Immature natural killer cell (primary cell): ENCODE measurements around the gene CDCA3. TPM values are rescaled to one million over a fixed set of nuclear protein-coding genes. Genes with fewer than 3 reads are reported as not detected.
"Not testable (repeated sequence)": the region's sequence is repeated elsewhere in the genome, so short reads cannot be mapped to it uniquely, and the experiment has no call there.

Experiments
- DNase-seq, 3 donors: peaks; one replicate each; pipeline ENCODE4 v3.0.0; 2022; ENCODE audit warnings: mixed read lengths in 1 of 3
- H3K27ac Mint-ChIP-seq, 6 donors: one replicate each; pipeline ENCODE4 v1.8.0; 2020; ENCODE audit warnings: mixed read lengths in 6 of 6, mild to moderate bottlenecking in 5 of 6, inconsistent platforms in 4 of 6, moderate library complexity in 3 of 6
- H3K27me3 Mint-ChIP-seq, 3 donors: one replicate each; pipeline ENCODE4 v1.8.0; 2020 to 2021; ENCODE audit warnings: low read depth in 3 of 3, mild to moderate bottlenecking in 3 of 3, mixed read lengths in 3 of 3, moderate library complexity in 3 of 3, inconsistent platforms in 1 of 3
- H3K36me3 Mint-ChIP-seq, 3 donors: one replicate each; pipeline ENCODE4 v1.8.0; 2020; ENCODE audit warnings: mixed read lengths in 3 of 3, inconsistent platforms in 2 of 3, mild to moderate bottlenecking in 2 of 3
- H3K4me1 Mint-ChIP-seq, 2 donors: one replicate each; pipeline ENCODE4 v1.8.0; 2020; ENCODE audit warnings: inconsistent platforms in 2 of 2, mild to moderate bottlenecking in 2 of 2, mixed read lengths in 2 of 2, moderate library complexity in 1 of 2
- H3K4me3 Mint-ChIP-seq, 5 donors: one replicate each; pipeline ENCODE4 v1.8.0; 2020; ENCODE audit warnings: mild to moderate bottlenecking in 5 of 5, mixed read lengths in 5 of 5, inconsistent platforms in 3 of 5, moderate library complexity in 3 of 5
- H3K9me3 Mint-ChIP-seq, 6 donors: one replicate each; pipeline ENCODE4 v1.8.0; 2020; ENCODE audit warnings: mild to moderate bottlenecking in 6 of 6, mixed read lengths in 6 of 6, inconsistent platforms in 4 of 6, moderate library complexity in 3 of 6
- polyA plus RNA-seq, 3 donors: library from polyadenylated mRNA; unstranded; fragments of 300-500 nt; fragmentation: Illumina TruSeq; gene quantifications; one replicate each; pipeline ENCODE4 v1.2.3, GENCODE V29; 2021

Gene CDCA3
- 1 to 10 TPM in 1 of 3 donors, under 1 TPM in 1, not detected in 1; 0.99 to 1.5 TPM for polyA plus RNA-seq

DNA sequence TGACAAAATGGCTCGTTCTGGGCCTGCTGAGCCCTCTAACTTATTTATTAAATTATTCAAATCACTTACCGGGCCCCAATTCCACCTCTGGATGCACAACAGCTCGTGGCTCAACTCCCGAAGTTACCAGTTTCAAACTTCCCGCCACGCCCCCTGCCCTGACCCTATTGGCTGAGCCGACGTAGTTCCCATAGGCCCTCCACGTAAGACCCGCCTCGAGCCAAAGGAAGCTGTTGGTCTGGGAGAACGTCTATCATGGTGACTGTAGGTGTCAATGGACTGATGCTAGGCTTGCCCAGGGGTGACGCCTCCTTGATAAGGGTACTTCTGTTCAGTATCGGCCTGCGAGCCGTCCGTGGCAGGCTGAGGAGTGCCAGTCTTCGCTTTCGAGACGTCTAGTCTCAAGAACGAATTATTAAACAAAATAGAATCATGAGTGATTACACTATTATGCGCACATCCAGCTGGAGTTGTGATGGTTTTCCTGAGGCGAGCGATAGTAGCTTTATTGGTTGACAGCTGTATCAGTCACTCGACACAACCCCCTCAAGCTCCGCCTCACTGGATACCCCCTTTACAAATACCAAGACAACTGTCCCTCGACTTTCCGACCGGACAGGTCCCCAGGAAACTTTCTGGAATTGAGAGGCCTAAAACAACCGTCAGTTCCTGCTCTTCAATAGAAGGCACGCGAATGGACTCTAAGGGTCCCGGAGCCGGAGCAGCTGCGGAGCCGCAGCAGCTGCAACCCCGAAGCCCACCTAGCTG, at the start of gene CDCA3:
Gene CDCA3 (minus strand): TSS at position 134 of the 768 bp plus-strand sequence. CDS start 334 bp downstream, outside the sequence.
- H3K27ac Mint-ChIP-seq = peak within 1 kb of the TSS; percentile 97 to 99 (median 98)
- H3K9me3 Mint-ChIP-seq = no peaks in the 10 kb centered on the region
- H3K4me3 Mint-ChIP-seq = peak within 1 kb of the TSS; percentile 92 to 100 (median 96)
- DNase-seq = peak; percentile 90 to 94 (median 92)
- H3K27me3 Mint-ChIP-seq = peaks cover 6 to 14% (median 10%) of the 10 kb centered on the region in 3 donors
- peaks cover 21 to 29% of the 10 kb centered on the region in 2 donors for H3K4me1 Mint-ChIP-seq
- H3K36me3 Mint-ChIP-seq = peaks cover 0 to 6% (median 4%) of the 10 kb centered on the region in 3 donors

DNA sequence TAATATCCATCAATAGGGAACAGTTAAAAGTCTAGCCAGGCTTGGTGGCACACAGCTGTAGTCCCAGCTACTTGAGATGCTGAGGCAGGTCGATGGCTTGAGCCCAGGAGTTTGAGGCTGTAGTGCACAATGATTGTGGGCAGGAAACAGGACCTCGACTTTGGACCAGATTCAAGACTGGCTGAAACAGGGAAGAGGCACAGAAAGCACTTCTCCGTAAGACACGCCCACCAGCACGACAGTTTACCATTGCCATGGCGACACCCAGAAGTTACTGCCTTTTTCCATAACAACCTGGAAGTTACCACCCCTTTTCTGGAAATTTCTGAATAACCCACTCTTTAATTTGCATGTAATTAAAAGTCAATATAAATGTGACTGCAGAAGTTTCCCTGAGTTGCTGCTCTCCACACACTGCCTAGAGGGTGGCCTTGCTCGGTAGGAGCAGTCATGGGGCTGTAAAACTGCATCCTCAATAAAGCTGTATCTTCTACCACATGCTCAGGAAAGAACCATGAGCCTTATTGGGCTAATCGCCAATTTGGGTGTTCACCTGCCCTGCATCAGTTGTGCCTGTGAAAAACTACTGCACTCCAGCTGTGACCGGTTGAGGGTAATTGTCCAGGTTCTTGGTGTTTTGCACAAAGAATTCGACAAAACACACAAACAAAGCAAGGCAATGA, 48.9 kb upstream of the CDCA3 start:
- no peaks in the 10 kb centered on the region for H3K4me1 Mint-ChIP-seq
- H3K27me3 Mint-ChIP-seq = peaks cover 0 to 3% (median 0%) of the 10 kb centered on the region in 3 donors
- no peak overlapping the region for H3K27ac Mint-ChIP-seq
- H3K9me3 Mint-ChIP-seq = no peaks in the 10 kb centered on the region
- DNase-seq = no peak
- no peak overlapping the region for H3K4me3 Mint-ChIP-seq
- H3K36me3 Mint-ChIP-seq = no peaks in the 10 kb centered on the region

DNA sequence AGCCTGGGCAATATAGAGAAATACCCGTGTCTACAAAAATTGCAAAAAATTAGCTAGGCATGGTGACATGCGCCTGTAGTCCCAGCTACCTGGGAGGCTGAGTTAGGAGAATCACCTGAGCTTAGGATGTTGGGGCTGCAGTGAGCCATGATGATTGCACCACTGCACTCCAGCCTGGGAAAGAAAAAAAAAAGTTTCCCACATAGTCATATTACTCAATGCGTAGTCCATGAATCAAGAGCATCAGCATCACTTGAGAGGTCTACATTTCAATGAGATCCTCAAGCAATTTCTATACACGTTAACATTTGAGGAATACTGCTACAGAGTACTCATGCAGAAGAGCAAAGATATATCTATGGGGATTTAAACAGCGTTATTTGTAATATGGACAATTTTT, 48.3 kb upstream of the CDCA3 start:
- no peaks in the 10 kb centered on the region for H3K9me3 Mint-ChIP-seq
- H3K4me3 Mint-ChIP-seq = no peak overlapping the region
- no peak for DNase-seq
- H3K27me3 Mint-ChIP-seq = peaks cover 0 to 4% (median 0%) of the 10 kb centered on the region in 3 donors
- no peak overlapping the region for H3K27ac Mint-ChIP-seq
- no peaks in the 10 kb centered on the region for H3K36me3 Mint-ChIP-seq
- H3K4me1 Mint-ChIP-seq = no peaks in the 10 kb centered on the region

DNA sequence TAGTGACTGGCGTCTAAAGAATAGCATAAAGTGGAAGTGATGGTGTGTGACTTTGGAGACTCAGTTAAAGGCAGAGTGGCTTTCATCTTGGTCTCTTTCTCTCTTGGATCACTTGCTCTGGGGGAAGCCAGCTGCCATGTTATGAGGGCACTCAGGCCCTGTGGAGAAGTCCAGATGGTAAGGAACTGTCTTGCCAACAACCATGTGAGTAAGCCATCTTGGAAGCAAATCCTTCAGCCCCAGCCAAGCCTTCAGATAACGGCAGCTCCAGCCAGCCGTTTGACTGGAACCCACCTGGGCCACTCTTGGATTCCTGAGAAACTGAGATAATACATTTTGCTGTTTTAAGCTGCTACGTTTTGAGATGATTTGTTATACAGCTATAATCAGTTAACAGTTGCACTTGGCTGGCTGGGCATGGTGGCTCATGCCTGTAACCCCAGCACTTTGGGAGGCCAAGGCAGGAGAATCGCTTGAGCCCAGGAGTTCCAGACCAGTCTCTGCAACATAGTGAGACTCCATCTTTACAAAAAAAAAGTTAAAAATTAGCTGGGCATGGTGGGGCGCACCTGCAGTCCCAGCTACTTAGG, 45.9 kb upstream of the CDCA3 start:
- Mint-ChIP-seq H3K27ac (no peak overlapping the region), H3K4me1 (no peaks in the 10 kb centered on the region), H3K36me3 (no peaks in the 10 kb centered on the region), H3K4me3 (no peak overlapping the region), H3K27me3 (peaks cover 0 to 2% (median 2%) of the 10 kb centered on the region in 3 donors), H3K9me3 (no peaks in the 10 kb centered on the region)
- DNase-seq = no peak

DNA sequence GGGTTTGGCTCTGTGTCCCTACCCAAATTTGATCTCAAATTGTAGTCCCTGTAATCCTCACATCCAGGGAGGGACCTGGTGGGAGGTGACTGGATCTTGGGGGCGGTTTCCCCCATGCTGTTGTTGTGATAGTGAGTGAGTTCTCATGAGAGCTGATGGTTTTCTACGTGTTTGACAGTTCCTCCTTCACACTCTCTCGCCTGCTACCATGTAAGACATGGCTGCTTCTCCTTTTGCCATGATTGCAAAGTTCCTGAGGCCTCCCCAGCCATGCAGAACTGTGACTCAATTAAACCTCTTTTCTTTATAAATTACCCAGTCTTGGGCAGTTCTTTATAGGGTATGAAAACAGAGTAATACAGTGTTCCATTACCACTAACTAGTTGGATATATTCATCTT, 43.2 kb upstream of the CDCA3 start:
- no peak for DNase-seq
- peaks cover 12 to 13% of the 10 kb centered on the region in 2 donors for H3K4me1 Mint-ChIP-seq
- no peaks in the 10 kb centered on the region for H3K36me3 Mint-ChIP-seq
- no peak overlapping the region for H3K27ac Mint-ChIP-seq
- no peaks in the 10 kb centered on the region for H3K9me3 Mint-ChIP-seq
- H3K4me3 Mint-ChIP-seq = no peak overlapping the region
- peaks cover 0 to 7% (median 2%) of the 10 kb centered on the region in 3 donors for H3K27me3 Mint-ChIP-seq

DNA sequence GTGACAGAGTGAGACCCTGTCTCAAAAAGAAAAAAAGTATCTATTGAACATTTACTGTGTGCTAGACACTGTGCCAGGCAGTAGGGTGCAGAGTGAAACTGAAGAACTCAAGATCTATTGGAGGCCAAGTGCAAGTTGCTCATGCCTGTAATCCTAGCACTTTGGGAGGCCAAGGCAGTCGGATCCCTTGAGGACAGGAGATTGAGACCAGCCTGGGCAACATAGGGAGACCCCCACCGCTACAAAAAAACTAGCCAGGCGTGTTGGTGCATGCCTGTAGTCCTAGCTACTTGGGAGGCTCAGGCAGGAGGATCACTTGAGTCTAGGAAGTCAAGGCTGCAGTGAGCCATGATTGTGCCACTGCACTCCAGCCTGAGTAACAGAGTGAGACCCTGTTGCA, 41.6 kb upstream of the CDCA3 start:
- not testable (repeated sequence) for H3K36me3 Mint-ChIP-seq, H3K9me3 Mint-ChIP-seq, DNase-seq, H3K27me3 Mint-ChIP-seq
- Mint-ChIP-seq H3K4me1 (peaks cover 12 to 13% of the 10 kb centered on the region in 2 donors), H3K4me3 (peak overlapping the region in 4 of 5 donors; percentile 13 to 85 (median 52)), H3K27ac (peak overlapping the region in 2 of 6 donors; percentile 40 to 92)

DNA sequence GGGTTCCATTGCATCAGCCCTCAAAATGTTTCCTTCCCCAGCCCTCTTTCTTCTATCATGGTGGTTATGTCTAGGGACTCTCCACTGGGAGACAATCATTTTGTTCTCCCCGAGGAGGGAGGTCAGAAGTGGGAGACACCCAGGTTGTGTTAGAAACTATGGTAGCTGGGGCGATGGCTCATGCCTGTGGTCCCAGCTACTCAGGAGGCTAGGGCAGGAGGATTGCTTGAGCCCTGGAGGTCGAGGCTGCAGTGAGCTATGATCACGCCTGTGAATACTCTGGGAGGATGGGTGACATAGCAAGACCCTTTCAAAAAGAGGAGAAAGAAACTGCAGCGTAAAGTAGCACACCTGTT, 40.5 kb upstream of the CDCA3 start:
- H3K9me3 Mint-ChIP-seq = no peaks in the 10 kb centered on the region
- peak overlapping the region; percentile 83 to 87 (median 85) for H3K4me3 Mint-ChIP-seq
- no peaks in the 10 kb centered on the region for H3K36me3 Mint-ChIP-seq
- peaks cover 0 to 7% (median 2%) of the 10 kb centered on the region in 3 donors for H3K27me3 Mint-ChIP-seq
- H3K4me1 Mint-ChIP-seq = peaks cover 12 to 13% of the 10 kb centered on the region in 2 donors
- H3K27ac Mint-ChIP-seq = peak overlapping the region; percentile 91 to 96 (median 92)
- no peak for DNase-seq

DNA sequence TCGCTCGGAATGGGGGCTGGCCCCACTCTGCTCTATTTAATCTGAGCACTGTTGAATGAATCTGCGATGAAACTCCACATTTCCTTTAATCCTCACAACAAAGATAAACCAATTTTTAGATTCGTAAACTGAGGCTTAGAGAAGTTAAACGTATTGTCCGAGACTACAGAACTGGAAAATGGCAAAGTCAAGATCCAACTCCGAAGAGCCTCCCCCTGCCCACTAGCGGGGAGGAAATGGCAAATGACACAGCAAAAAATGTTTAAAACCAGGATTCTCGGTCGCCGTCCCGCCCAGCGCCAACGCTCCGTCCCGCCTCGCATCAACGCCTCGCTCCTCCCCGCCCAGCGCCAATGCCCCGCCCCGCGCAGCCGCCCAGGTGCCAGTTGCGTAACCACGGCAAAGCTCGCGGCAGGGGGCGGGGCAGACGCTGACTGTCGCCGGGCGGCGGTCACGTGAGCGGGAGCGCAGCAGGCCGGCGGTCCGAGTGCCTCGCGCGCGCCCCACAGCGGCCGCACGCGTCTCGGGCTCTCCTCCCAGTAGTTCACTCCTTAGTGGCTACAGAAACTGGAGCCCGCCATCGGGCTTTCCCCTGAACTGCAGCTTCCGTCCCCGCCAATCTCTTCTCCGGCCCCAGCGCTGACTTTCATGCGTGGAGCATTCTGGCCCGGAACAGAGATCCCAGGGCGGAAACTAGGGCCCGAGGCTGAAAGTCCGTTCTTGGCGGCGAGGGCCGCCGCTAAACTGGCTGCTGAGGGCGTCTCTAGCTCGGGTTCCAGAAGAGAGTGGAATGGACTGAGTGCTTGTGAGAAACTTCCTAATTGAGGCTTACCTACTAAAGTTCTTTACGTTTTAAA, 39.9 kb upstream of the CDCA3 start:
- peak overlapping the region; percentile 83 to 87 (median 85) for H3K4me3 Mint-ChIP-seq
- DNase-seq = peak; percentile 98 to 99 (median 98)
- no peaks in the 10 kb centered on the region for H3K36me3 Mint-ChIP-seq
- no peaks in the 10 kb centered on the region for H3K9me3 Mint-ChIP-seq
- peak overlapping the region; percentile 91 to 96 (median 92) for H3K27ac Mint-ChIP-seq
- peaks cover 0 to 7% (median 2%) of the 10 kb centered on the region in 3 donors for H3K27me3 Mint-ChIP-seq
- peaks cover 12 to 13% of the 10 kb centered on the region in 2 donors for H3K4me1 Mint-ChIP-seq

DNA sequence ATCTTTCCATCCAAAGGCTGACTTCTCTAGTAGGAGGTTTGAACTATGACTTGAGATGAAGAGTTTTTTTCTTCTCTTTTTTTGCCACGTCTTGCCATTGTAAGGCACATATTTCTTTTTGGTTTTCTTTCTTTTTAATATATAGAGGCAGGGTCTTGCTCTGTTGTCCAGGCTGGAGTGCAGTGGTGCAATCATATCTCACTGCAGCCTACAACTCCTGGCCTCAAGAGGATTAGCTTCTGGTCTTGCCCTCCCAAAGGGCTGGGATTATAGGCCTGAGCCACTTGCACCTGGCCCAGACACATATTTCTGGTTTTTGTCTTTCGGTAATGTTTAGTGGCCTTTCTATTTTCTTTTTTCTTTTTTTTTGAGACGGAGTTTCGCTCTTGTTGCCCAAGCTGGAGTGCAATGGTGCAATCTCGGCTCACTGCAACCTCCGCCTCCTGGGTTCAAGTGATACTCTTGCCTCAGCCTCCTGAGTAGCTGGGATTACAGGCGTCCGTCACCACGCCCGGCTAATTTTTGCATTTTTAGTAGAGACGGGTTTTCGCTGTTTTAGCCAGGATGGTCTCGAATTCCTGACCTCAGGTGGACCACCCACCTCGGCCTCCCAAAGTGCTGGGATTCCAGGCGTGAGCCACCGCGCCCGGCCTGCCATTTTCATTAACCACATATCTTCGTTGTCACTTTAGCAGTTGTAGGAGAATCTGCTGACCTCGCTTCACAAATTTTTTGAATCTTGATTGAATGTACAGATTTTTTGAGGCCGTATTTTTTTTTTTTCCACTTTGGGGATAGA, 38.9 kb upstream of the CDCA3 start:
- H3K27me3 Mint-ChIP-seq, H3K36me3 Mint-ChIP-seq, H3K9me3 Mint-ChIP-seq, DNase-seq: not testable (repeated sequence)
- Mint-ChIP-seq H3K27ac (peak overlapping the region in 4 of 6 donors; percentile 17 to 92 (median 88)), H3K4me1 (peaks cover 12 to 13% of the 10 kb centered on the region in 2 donors), H3K4me3 (peak overlapping the region; percentile 83 to 87 (median 85))

DNA sequence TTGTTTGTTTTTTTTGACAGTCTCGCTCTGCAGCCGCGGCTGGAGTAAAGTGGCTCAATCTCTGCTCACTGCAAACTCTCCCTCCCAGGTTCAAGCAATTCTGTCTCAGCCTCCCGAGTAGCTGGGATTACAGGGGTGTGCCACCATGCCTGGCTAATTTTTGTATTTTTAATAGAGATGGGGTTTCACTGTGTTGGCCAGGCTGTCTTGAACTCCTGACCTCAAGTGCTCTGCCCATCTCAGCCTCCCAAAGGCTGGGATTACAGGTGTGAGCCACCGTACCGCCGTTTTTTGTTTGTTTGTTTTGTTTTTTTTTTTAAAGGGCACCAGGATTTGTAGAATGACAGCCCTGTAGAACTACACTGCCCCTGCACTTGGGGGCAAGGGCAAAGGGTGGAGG, 37.7 kb upstream of the CDCA3 start:
- not testable (repeated sequence) for H3K27ac Mint-ChIP-seq, H3K9me3 Mint-ChIP-seq, H3K27me3 Mint-ChIP-seq, H3K36me3 Mint-ChIP-seq, DNase-seq, H3K4me3 Mint-ChIP-seq
- peaks cover 12 to 13% of the 10 kb centered on the region in 2 donors for H3K4me1 Mint-ChIP-seq

DNA sequence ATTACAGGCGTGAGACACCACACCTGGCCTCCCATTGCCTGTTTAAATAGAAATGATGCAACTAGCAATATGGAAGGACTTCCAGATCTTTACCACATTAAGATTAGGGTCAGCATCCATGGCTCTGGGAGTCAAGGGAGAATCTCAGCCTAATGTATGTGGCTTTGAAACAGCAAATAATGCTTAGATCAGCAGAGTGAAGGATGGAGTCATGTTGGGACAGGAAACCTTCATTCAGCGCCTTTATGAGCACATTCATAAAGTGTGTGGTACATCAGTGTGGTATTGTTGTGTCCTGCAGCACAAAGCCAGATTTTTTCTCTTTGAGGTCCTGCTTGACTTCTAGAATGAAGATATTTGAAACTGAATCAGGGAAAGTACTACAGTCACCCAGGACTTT, 37.3 kb upstream of the CDCA3 start:
- H3K4me3 Mint-ChIP-seq = no peak overlapping the region

DNA sequence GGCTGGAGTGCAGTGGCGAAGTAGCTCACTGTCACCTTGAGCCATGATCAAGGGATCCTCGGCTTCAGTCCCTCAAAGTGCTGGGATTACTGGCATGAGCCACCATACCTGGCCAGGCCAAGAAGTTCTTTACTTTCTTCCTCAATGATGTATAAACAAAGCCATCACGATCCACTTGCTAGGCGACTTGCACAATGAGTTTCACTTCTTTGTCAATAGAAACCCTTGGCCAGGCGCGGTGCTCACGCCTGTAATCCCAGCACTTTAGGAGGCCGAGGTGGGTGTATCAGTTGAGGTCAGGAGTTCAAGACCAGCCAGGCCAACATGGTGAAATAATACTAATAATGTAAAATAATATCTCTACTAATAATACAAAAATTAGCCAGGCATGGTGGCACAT, 36.4 kb upstream of the CDCA3 start:
- H3K36me3 Mint-ChIP-seq = peaks cover 0 to 10% (median 4%) of the 10 kb centered on the region in 3 donors
- H3K27ac Mint-ChIP-seq = no peak overlapping the region
- H3K27me3 Mint-ChIP-seq = peaks cover 0 to 6% (median 0%) of the 10 kb centered on the region in 3 donors
- H3K4me1 Mint-ChIP-seq = peaks cover 12 to 13% of the 10 kb centered on the region in 2 donors
- no peaks in the 10 kb centered on the region for H3K9me3 Mint-ChIP-seq
- no peak overlapping the region for H3K4me3 Mint-ChIP-seq
- DNase-seq = no peak

More for the DNA sequence above, 37.3 kb upstream of the CDCA3 start:
- Mint-ChIP-seq H3K9me3 (no peaks in the 10 kb centered on the region), H3K27me3 (peaks cover 0 to 6% (median 2%) of the 10 kb centered on the region in 3 donors), H3K27ac (peak overlapping the region in 1 of 6 donors; percentile 34), H3K4me1 (peaks cover 12 to 13% of the 10 kb centered on the region in 2 donors), H3K36me3 (peaks cover 0 to 9% (median 4%) of the 10 kb centered on the region in 3 donors)
- DNase-seq = no peak
